IPS-18c (cell line): ENCODE data around the gene FBF1.
"Not testable (repeated sequence)": the region's sequence is repeated elsewhere in the genome, so short reads cannot be mapped to it uniquely, and the experiment has no call there.

ENCODE experiments used
- H3K4me3 ChIP-seq: 2 replicates; pipeline ENCODE4 v1.7.0; 2013; ENCODE audit warnings: low read depth, mild to moderate bottlenecking, low read length, moderate library complexity; ENCODE audit not compliant: insufficient read depth
- H3K9me3 ChIP-seq: one replicate; pipeline ENCODE4 v1.6.1; 2013; ENCODE audit warnings: mild to moderate bottlenecking, low read length, moderate library complexity; ENCODE audit not compliant: control insufficient read depth, insufficient read depth

Gene FBF1

GRCh38 chr17:75874323-75875181 is 66.3 kb downstream of the FBF1 start:
- Histone ChIP-seq H3K4me3 (no peak overlapping the region), H3K9me3 (no peaks in the 10 kb centered on the region)

GRCh38 chr17:75873587-75874322 is 67.1 kb downstream of the FBF1 start:
- no peak overlapping the region for H3K4me3 ChIP-seq

DNA sequence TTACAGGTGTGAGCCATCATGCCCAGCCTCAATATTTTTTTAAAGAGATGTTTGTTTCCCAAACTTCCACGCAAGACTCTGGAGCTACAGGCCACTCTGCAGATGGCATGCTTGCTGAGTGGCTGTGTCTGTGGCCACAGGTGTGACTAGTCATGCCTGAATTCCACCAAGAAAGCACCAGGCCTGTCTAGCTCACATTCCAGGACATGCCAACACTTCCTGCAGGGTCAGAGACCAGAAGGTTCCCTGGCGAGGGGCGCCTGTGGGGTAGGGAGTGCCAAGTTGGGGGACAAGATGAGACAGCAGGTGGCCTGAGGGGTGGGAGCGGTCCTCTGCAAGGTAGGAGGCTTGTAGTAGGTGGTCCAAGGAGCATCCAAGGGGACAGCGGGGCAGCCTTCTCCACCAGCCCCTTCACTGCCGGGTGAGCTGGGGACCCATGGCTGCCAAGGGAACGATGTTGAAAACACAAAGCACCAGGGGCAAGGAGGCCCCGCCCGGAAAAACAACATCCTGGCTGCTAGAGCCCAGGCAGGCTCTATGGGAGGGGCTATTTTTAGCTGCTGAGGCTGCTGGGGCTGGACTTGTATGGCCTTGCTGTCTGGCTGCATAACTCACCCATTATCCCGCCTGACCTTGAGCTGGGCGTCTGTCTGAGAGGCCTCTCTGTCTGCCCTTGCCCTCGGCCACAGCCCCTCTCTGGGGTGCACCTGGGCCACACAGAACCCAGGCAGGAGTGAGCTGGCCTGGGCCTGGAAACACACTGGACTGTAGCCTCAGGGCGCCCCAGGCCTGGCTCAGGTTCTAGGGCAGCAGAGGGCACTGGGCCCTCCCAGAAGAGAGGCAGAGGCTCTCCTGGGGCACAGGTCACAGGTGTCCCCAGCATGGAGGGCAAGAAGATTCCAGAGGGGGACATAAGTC is 68.1 kb downstream of the FBF1 start:
- H3K9me3 ChIP-seq, result no peaks in the 10 kb centered on the region
- H3K4me3 ChIP-seq, result no peak overlapping the region

More at GRCh38 chr17:75873587-75874322, 67.1 kb downstream of the FBF1 start:
- no peaks in the 10 kb centered on the region for H3K9me3 ChIP-seq

DNA sequence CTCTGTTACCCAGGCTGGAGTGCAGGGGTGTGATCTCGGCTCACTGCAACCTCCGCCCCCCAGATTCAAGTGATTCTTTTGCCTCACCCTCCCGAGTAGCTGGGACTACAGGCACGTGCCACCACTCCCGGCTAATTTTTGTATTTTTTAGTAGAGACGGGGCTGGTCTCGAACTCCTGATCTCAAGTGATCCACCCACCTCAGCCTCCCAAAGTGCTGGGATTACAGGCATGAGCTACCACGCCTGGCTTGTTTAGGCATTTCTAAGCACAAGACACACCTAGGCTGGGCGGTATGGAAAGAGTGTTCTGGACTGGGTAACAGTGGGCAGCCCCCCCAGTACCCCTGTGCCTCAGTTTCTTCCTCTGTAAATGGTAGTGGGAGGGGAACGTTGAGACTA is 70.6 kb downstream of the FBF1 start:
- not testable (repeated sequence) for H3K9me3 ChIP-seq, H3K4me3 ChIP-seq

GRCh38 chr17:75869282-75870141 is 71.3 kb downstream of the FBF1 start:
- no peak overlapping the region for H3K4me3 ChIP-seq

GRCh38 chr17:75868730-75869281 is 72.0 kb downstream of the FBF1 start:
- not testable (repeated sequence) for H3K4me3 ChIP-seq

More at GRCh38 chr17:75869282-75870141, 71.3 kb downstream of the FBF1 start:
- H3K9me3 ChIP-seq, result no peaks in the 10 kb centered on the region

GRCh38 chr17:75865404-75866188 is 75.2 kb downstream of the FBF1 start:
- H3K4me3 ChIP-seq, H3K9me3 ChIP-seq: not testable (repeated sequence)

More at GRCh38 chr17:75868730-75869281, 72.0 kb downstream of the FBF1 start:
- H3K9me3 ChIP-seq, result not testable (repeated sequence)

DNA sequence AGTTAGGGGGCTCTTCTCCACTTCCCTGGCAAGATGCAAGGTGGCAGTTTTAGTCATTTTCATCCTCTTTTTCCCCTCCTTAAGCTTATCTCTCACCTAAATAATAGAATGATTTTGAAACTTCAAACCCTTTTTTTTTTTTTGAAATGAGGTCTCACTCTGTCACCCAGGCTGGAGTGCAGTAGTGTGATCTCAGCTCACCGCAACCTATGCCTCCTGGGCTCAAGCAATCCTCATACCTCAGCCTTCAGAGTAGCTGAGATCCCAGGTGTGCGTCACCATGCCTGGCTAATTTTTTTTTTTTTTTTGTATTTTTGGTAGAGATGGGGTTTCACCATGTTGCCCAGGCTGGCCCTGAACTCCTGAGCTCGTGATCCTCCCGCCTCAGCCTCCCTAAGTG is 76.0 kb downstream of the FBF1 start:
- not testable (repeated sequence) for H3K4me3 ChIP-seq, H3K9me3 ChIP-seq

DNA sequence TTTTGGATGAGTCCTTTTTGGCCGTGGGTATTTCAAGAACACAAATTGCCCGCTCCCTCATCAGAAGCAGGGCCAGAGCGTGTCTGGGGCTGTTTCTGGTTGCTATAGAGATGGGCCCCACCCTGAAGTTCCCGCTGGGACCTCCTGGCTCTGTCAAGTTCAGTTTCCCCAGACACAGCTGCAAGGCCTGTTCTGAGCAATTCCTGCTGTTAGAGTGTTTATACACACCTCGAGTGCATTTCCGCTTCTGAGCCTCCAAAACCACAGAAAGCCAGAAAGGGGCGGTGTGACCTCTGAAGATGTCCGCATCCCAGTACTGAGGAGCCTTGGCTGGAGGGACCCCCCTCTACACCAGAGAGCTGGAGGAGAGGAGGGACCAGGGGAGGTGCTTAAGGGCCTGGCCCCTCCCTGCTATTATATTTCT is 76.4 kb downstream of the FBF1 start:
- Histone ChIP-seq H3K9me3 (no peaks in the 10 kb centered on the region), H3K4me3 (no peak overlapping the region)

DNA sequence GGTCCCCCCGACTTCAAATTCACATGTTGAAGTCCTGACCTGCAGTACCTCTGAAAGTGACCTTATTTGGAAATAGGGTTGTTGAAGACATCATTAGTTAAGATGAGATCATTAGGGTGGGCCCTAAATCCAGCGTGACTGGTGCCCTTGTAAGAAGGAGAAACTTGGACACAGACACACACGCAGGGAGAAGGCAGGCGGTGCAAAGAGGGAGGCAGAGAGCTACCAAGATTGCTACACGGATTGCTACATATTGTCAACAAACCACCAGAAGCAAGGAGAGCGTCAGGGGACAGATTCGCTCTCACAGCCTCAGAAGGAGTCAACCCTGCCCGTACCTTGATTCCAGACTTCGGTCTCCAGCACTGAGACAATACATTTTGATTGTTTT is 78.9 kb downstream of the FBF1 start:
- Histone ChIP-seq H3K4me3 (no peak overlapping the region), H3K9me3 (no peaks in the 10 kb centered on the region)
